ENCODE results near the gene MBD1.
"Not testable (repeated sequence)": the region's sequence is repeated elsewhere in the genome, so short reads cannot be mapped to it uniquely, and the experiment has no call there.

DNA sequence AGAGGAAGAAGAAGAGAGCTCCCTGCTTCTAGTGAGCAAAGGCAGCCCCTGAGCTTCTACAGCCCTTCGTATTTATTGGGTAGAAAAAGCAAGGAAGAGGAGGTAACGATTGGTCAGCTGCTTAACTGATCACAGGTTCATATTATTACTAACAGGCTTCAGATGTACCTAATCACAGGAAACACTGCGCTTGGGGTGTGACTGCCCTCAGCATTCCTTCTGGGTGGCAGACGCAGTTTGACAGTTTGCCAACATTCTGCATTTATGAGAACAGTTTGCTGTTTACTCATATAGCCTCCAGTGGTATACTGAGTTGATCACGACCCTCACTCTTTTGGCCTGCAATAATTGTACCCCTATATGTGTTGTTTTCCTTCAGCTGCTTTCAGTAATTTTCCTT is 27.5 kb upstream of the MBD1 start:
- not testable (repeated sequence) for TF ChIP-seq MXI1 (IDR thresholded peaks at IDR 0.05; ENCODE audit: low read depth, low read length); TCF7 (IDR thresholded peaks at IDR 0.05; ENCODE audit: borderline replicate concordance); YY1 (IDR thresholded peaks at IDR 0.05; ENCODE audit: low read depth, low read length); WRNIP1 (IDR thresholded peaks at IDR 0.05; ENCODE audit: borderline replicate concordance, low read depth, low read length); POLR2A (IDR thresholded peaks at IDR 0.05; ENCODE audit: low read depth, low read length); POLR2AphosphoS2 (IDR thresholded peaks at IDR 0.05; ENCODE audit: low read depth, low read length); JUND (IDR thresholded peaks at IDR 0.05; ENCODE audit: low read depth, low read length)
- TF ChIP-seq, protein P1, sequence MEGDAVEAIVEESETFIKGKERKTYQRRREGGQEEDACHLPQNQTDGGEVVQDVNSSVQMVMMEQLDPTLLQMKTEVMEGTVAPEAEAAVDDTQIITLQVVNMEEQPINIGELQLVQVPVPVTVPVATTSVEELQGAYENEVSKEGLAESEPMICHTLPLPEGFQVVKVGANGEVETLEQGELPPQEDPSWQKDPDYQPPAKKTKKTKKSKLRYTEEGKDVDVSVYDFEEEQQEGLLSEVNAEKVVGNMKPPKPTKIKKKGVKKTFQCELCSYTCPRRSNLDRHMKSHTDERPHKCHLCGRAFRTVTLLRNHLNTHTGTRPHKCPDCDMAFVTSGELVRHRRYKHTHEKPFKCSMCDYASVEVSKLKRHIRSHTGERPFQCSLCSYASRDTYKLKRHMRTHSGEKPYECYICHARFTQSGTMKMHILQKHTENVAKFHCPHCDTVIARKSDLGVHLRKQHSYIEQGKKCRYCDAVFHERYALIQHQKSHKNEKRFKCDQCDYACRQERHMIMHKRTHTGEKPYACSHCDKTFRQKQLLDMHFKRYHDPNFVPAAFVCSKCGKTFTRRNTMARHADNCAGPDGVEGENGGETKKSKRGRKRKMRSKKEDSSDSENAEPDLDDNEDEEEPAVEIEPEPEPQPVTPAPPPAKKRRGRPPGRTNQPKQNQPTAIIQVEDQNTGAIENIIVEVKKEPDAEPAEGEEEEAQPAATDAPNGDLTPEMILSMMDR (IDR thresholded peaks at IDR 0.05 in 2 of 3, conservative IDR thresholded peaks at IDR 0.05 in 1 of 3; ENCODE audit: control insufficient read depth in 2 of 3, extremely low read depth in 1 of 3, insufficient read depth in 1 of 3, low read depth in 3 of 3, low read length in 3 of 3), result not testable (repeated sequence)
- TF ChIP-seq, protein P2, sequence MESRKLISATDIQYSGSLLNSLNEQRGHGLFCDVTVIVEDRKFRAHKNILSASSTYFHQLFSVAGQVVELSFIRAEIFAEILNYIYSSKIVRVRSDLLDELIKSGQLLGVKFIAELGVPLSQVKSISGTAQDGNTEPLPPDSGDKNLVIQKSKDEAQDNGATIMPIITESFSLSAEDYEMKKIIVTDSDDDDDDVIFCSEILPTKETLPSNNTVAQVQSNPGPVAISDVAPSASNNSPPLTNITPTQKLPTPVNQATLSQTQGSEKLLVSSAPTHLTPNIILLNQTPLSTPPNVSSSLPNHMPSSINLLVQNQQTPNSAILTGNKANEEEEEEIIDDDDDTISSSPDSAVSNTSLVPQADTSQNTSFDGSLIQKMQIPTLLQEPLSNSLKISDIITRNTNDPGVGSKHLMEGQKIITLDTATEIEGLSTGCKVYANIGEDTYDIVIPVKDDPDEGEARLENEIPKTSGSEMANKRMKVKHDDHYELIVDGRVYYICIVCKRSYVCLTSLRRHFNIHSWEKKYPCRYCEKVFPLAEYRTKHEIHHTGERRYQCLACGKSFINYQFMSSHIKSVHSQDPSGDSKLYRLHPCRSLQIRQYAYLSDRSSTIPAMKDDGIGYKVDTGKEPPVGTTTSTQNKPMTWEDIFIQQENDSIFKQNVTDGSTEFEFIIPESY (IDR thresholded peaks at IDR 0.05), result not testable (repeated sequence)

All from GM12878 (cell line).